Measurements from ENCODE around the gene ZNF14. TPM values are rescaled to one million over a fixed set of nuclear protein-coding genes. Genes with fewer than 3 reads are reported as not detected.
A peak's percentile ranks its signal among the peaks of the same experiment; 100 is the strongest.
"Not testable (repeated sequence)": the region's sequence is repeated elsewhere in the genome, so short reads cannot be mapped to it uniquely, and the experiment has no call there.

ZNF14 gene
- total RNA-seq: 1 to 10 TPM; 4.4 to 5.8 (median 5.3) TPM
- polyA plus RNA-seq: 3.5 TPM
- long read RNA-seq, donor 1, transcript ZNF14-201 (4 exons, 2,949 nt): major isoform, 11 of 14 reads
- long read RNA-seq, donor 1, partial matches to known transcripts: 1 of 14 reads
- long read RNA-seq, donor 1, other reads (novel, unspliced or antisense): 2 of 14 reads
- long read RNA-seq, donor 2, transcript ZNF14-201 (4 exons, 2,949 nt): major isoform, 7 of 7 reads
- long read RNA-seq, donor 2, partial matches to known transcripts: 0 of 7 reads
- long read RNA-seq, donor 2, other reads (novel, unspliced or antisense): 0 of 7 reads
- long read RNA-seq, donor 3, transcript ZNF14-201 (4 exons, 2,949 nt): major isoform, 27 of 28 reads
- long read RNA-seq, donor 3, partial matches to known transcripts: 0 of 28 reads
- long read RNA-seq, donor 3, other reads (novel, unspliced or antisense): 1 of 28 reads
- long read RNA-seq, donor 4, transcript ZNF14-201 (4 exons, 2,949 nt): major isoform, 6 of 6 reads
- long read RNA-seq, donor 4, partial matches to known transcripts: 0 of 6 reads
- long read RNA-seq, donor 4, other reads (novel, unspliced or antisense): 0 of 6 reads

DNA sequence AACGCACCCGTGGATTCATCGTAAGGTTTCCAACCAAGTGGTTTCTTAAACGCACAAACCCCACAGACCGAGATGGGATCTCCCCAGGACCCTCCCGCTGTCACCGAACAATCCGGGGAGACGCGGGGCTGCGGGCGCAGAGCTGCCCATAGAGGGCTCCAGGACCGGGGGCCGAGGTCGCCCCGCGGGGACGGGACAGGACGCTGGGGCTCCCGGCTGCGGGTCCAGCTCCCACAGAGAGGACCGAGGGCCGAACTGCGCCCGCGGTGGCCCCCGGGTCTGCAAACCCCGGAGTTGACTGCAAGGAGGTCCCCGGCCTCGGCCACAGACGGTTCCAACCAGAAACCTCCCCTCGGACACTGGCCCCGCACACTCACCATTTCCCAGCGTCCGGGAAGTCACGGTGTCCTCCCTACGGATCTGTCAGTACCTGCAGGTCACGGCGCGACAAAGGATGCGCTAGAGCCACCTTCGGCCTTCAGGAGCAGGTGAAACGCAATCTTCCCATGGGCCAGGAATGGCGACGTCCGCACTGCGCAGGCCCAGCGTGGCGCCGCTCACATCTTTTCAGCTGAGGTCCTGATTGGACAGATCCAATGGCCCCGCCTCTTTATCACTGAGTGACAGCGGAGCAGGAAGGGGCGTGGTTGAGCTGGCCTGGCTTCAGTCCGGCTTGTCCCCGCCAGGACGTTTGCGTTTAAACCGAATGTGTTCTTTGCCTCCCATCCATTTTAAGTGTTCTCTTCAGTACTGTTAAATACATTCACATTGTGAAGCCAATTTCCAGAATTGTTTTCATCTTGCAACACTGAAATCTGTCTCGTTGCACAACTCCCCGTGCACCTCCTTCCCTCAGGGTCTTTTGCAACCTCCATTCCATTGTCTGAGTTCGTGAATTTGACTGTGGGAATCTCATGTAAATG lies at the start of gene ZNF14:
Gene ZNF14 (minus strand): TSS at position 534 of the 923 bp plus-strand sequence. CDS start 154 bp downstream, at position 380.
- WGBS: under 1% methylated on average over 61 of the region's 61 CpGs
- Histone ChIP-seq H3K4me3 (ENCODE audit: low read length) (peak within 1 kb of the TSS; percentile 75), H3K27ac (ENCODE audit: low read length) (peak within 1 kb of the TSS; percentile 49), H3K27me3 (ENCODE audit: control insufficient read depth, insufficient read depth) (no peaks in the 10 kb centered on the region), H3K9me3 (ENCODE audit: control insufficient read depth, low read length) (no peaks in the 10 kb centered on the region), H3K4me1 (ENCODE audit: control insufficient read depth, insufficient read depth, low read length) (no peaks in the 10 kb centered on the region)
- intact Hi-C loops (cut with DNase I): no loop called here
- peak; percentile 93 to 97 (median 96) for DNase-seq
- peak; percentile 100 for ATAC-seq

DNA sequence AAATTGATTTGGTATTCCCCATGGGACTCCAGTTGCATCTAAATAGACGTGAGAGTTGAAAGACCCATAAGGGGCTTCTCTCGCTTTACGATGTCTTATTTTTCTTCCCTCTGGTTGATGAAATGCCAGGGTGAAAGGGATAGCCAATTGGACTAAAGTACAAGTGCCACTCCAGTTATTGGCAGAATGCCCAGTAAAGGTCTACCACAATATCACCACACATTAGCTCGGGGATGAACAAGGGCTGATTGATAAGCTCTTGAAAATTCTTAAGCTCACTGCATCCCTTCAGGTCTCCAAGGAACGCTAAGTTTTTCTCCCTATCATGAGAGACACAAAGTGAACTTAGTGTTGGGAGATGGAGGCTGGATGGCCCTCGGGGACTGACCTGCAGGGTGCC lies 48.9 kb upstream of the ZNF14 start:
- H3K4me3 ChIP-seq (ENCODE audit: low read length); H3K27me3 ChIP-seq (ENCODE audit: control insufficient read depth, insufficient read depth); ATAC-seq; H3K9me3 ChIP-seq (ENCODE audit: control insufficient read depth, low read length); DNase-seq; H3K27ac ChIP-seq (ENCODE audit: low read length); intact Hi-C loops (cut with DNase I); H3K4me1 ChIP-seq (ENCODE audit: control insufficient read depth, insufficient read depth, low read length): not testable (repeated sequence)
- 59% methylated on average over 6 of the region's 6 CpGs for WGBS

DNA sequence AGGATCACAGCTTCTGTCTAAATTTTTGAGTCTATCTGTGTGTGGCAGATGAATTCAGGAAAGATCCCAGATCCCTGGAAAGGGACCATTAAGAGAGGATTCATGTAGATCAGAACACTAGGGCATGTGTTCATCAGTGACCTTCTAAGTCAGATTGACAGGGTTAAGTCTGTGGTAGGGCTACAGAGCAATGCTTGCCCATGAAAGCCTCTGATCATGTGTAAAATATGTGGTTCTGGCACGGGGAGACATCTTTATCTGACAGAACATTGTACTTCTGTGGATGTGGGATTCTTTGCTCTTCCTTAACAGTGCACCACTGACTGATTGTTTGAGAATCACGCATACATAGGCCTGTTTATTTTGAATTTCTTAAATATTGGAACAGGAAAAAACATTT lies 45.8 kb upstream of the ZNF14 start:
- ATAC-seq (no peak), DNase-seq (no peak)
- 68% methylated on average over 2 of the region's 2 CpGs for WGBS
- peaks cover 6% of the 10 kb centered on the region for H3K4me1 ChIP-seq (ENCODE audit: control insufficient read depth, insufficient read depth, low read length)
- no peak overlapping the region for H3K4me3 ChIP-seq (ENCODE audit: low read length)
- intact Hi-C loops (cut with DNase I): no loop called here
- H3K27ac ChIP-seq (ENCODE audit: low read length): no peak overlapping the region
- H3K9me3 ChIP-seq (ENCODE audit: control insufficient read depth, low read length): no peaks in the 10 kb centered on the region
- no peaks in the 10 kb centered on the region for H3K27me3 ChIP-seq (ENCODE audit: control insufficient read depth, insufficient read depth)

DNA sequence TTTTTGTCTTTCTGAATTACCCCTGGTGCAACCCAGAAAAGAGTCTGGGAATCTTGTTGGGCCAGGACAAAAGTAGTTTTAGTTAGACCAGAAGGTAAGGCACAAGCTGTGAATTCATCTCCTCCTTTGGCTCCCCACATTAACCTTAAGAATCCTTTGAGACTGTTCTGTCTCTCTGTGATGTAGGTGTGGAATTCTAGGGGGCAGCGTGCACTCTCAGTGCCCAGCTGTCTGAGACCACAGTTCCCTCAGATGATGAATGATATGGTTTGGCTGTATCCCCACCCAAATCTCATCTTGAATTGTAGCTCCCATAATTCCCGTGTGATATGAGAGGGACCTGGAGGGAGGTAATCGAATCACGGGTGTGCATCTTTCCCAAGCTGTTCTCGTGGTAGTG lies 44.8 kb upstream of the ZNF14 start:
- Histone ChIP-seq H3K4me3 (ENCODE audit: low read length) (no peak overlapping the region), H3K4me1 (ENCODE audit: control insufficient read depth, insufficient read depth, low read length) (peaks cover 6% of the 10 kb centered on the region), H3K27ac (ENCODE audit: low read length) (no peak overlapping the region), H3K27me3 (ENCODE audit: control insufficient read depth, insufficient read depth) (no peaks in the 10 kb centered on the region), H3K9me3 (ENCODE audit: control insufficient read depth, low read length) (no peaks in the 10 kb centered on the region)
- DNase-seq (no peak), ATAC-seq (no peak)
- 83% methylated on average over 5 of the region's 5 CpGs for WGBS
- intact Hi-C loops (cut with DNase I): no loop called here

DNA sequence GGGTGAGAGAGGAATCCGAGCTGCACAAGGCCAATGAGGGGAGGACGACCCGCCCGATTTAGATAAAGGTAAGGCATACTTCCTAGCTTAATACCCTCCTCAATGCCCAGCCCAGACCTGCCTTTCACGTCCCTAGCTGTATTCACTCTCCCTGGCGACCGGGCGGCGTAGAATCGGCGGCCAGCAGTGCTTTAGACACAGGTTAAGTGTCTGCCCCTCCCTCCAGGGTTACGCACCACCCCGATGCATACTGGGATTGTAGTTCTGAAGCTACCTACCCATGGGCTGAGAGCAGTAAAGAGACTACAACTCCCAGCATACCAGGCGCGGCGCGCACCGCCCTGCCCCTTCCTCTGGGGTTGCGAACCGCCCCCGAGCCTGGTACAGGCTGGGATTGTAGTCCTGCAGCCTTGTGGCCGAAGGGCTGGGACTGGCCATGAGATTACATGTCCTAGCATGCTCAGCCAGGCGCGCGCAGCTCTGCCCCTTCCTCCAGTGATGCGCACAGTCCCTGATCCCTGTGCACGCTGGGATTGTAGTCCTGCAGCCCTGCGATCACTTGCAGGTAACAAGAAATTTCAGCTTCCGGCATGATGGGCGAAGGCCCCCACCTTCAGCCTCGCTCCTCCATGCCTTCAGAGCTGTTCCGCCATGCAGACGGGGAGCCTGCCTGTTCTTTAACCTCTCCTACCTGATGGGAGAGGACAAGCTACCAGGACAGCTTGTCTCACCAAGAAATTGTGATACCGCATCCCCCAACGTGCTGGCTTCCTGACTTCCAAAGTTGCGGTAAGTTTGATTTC lies 43.5 kb upstream of the ZNF14 start:
- no peaks in the 10 kb centered on the region for H3K9me3 ChIP-seq (ENCODE audit: control insufficient read depth, low read length)
- ATAC-seq: peak; percentile 100
- intact Hi-C loops (cut with DNase I): no loop called here

DNA sequence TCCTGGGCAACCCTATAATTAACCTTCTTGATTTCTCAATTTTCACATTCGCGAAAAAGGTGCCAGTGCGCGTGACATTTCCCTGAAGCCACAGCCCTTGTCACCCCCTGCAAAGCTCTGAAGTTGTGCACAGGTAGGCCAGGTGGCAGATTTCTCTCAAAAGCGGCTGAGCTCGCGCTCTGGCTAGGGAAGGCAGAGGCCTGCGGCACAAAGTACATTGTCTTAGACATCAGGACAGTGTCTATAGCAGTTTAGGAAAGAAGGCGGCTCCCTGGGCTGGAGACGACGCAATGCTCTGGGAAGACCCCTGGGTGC lies 42.9 kb upstream of the ZNF14 start:
- Histone ChIP-seq H3K4me1 (ENCODE audit: control insufficient read depth, insufficient read depth, low read length) (peaks cover 3% of the 10 kb centered on the region), H3K27ac (ENCODE audit: low read length) (peak overlapping the region; percentile 40), H3K4me3 (ENCODE audit: low read length) (peak overlapping the region; percentile 68), H3K9me3 (ENCODE audit: control insufficient read depth, low read length) (no peaks in the 10 kb centered on the region), H3K27me3 (ENCODE audit: control insufficient read depth, insufficient read depth) (no peaks in the 10 kb centered on the region)
- WGBS: 2% methylated on average over 11 of the region's 11 CpGs
- ATAC-seq (peak in 1 of 2 donors; percentile 8), DNase-seq (no peak)
- intact Hi-C loops (cut with DNase I): no loop called here

More for the DNA sequence above, 43.5 kb upstream of the ZNF14 start:
- H3K27ac ChIP-seq (ENCODE audit: low read length): peak overlapping the region; percentile 40
- WGBS: under 1% methylated on average over 36 of the region's 36 CpGs
- H3K4me3 ChIP-seq (ENCODE audit: low read length): peak overlapping the region; percentile 68
- peaks cover 3% of the 10 kb centered on the region for H3K4me1 ChIP-seq (ENCODE audit: control insufficient read depth, insufficient read depth, low read length)
- DNase-seq: peak; percentile 97 to 99 (median 98)
- no peaks in the 10 kb centered on the region for H3K27me3 ChIP-seq (ENCODE audit: control insufficient read depth, insufficient read depth)

DNA sequence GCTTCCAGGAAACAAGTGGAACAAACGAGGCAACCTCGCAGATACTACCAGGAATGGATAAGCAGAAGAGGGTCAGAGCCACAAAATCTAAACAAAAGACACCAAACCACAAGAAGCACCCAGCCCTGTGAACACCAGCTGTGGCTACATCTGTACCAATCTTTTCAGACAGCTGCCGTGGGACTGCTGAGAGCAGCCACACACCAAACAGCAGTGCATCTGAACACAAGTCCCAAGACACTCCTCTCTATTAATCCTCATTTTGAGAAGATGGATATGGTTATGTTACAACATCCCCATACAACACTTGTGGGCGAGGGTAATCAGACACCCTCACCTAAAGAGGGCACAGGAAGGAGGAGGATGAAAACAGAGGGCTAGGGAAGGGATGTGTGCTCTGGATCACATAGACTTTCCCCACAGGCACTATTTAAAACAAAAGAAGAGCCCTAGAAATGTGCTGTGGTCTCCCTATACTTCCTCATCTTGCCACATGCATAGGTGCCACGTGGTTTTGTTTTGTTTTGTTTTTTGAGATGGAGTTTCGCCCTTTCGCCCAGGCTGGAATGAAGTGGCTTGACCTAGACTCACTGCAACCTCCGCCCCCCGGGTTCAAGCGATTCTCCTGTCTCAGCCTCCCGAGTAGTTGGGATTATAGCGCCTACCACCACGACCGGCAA lies 41.6 kb upstream of the ZNF14 start:
- 89% methylated on average over 14 of the region's 14 CpGs for WGBS
- ATAC-seq: no peak
- no peaks in the 10 kb centered on the region for H3K27me3 ChIP-seq (ENCODE audit: control insufficient read depth, insufficient read depth)
- DNase-seq: no peak
- no peak overlapping the region for H3K4me3 ChIP-seq (ENCODE audit: low read length)
- H3K4me1 ChIP-seq (ENCODE audit: control insufficient read depth, insufficient read depth, low read length): peaks cover 3% of the 10 kb centered on the region
- H3K9me3 ChIP-seq (ENCODE audit: control insufficient read depth, low read length): no peaks in the 10 kb centered on the region
- intact Hi-C loops (cut with DNase I): no loop called here
- no peak overlapping the region for H3K27ac ChIP-seq (ENCODE audit: low read length)

DNA sequence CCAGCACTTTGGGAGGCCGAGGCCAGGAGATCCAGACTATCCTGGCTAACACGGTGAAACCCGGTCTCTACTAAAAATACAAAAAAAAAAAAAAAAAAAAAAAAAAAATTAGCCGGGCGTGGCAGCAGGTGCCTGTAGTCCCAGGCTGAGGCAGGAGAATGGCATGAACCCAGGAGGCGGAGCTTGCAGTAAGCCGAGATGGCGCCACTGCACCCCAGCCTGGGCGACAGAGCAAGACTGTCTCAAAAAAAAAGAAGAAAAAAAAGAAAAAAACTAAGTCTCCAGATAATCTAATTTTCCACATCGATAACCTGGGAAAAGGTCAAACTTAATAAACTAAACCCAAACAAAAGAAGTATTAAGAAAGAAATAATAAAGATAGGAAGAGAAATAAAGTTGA lies 39.1 kb upstream of the ZNF14 start:
- DNase-seq; H3K4me1 ChIP-seq (ENCODE audit: control insufficient read depth, insufficient read depth, low read length); H3K27me3 ChIP-seq (ENCODE audit: control insufficient read depth, insufficient read depth); H3K9me3 ChIP-seq (ENCODE audit: control insufficient read depth, low read length); intact Hi-C loops (cut with DNase I); H3K4me3 ChIP-seq (ENCODE audit: low read length); H3K27ac ChIP-seq (ENCODE audit: low read length); ATAC-seq: not testable (repeated sequence)
- WGBS: 80% methylated on average over 10 of the region's 10 CpGs

DNA sequence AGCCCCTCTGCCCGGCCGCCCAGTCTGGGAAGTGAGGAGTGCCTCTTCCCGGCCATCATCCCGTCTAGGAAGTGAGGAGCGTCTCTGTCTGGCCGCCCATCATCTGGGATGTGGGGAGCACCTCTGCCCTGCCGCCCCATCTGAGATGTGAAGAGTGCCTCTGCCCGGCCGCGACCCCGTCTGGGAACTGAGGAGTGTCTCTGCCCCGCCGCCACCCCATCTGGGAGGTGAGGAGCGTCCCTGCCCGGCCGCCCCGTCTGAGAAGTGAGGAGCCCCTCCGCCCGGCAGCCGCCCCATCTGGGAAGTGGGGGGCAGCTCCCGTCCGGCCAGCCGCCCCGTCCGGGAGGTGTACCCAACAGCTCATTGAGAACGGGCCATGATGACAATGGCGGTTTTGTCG lies 37.1 kb upstream of the ZNF14 start:
- H3K27ac ChIP-seq (ENCODE audit: low read length); H3K4me3 ChIP-seq (ENCODE audit: low read length); intact Hi-C loops (cut with DNase I); ATAC-seq; H3K27me3 ChIP-seq (ENCODE audit: control insufficient read depth, insufficient read depth); H3K9me3 ChIP-seq (ENCODE audit: control insufficient read depth, low read length); H3K4me1 ChIP-seq (ENCODE audit: control insufficient read depth, insufficient read depth, low read length): not testable (repeated sequence)
- 95% methylated on average over 28 of the region's 28 CpGs for WGBS
- peak in 1 of 3 donors; percentile 41 for DNase-seq

DNA sequence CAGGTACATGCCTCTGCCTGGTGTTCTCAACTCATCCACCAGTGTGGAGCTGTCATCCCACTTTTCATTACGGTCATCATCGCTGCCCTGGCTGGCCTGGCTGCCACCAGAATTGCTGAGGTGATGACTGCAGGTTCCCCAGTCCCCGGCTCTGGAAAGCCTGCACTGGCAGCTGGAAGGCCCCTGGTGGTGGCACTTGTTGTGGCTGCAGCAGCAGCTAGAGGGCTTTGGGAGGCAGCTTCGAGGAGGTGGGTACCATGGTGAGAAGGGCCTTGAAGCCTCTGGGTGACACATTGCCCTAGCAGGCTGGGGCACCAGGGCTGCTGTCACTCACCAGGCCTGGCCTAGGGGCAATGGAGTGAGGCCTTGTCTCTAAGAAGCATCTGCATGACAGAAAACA lies 25.3 kb upstream of the ZNF14 start:
- ATAC-seq (no peak), DNase-seq (no peak)
- WGBS: 90% methylated on average over 4 of the region's 4 CpGs
- no peaks in the 10 kb centered on the region for H3K27me3 ChIP-seq (ENCODE audit: control insufficient read depth, insufficient read depth)
- H3K4me1 ChIP-seq (ENCODE audit: control insufficient read depth, insufficient read depth, low read length): peaks cover 2% of the 10 kb centered on the region
- H3K27ac ChIP-seq (ENCODE audit: low read length): no peak overlapping the region
- no peak overlapping the region for H3K4me3 ChIP-seq (ENCODE audit: low read length)
- intact Hi-C loops (cut with DNase I): no loop called here
- H3K9me3 ChIP-seq (ENCODE audit: control insufficient read depth, low read length): no peaks in the 10 kb centered on the region

Measured in right cardiac atrium (tissue), 5 donors.